LHCN-M2 (cell line): Measurements from ENCODE around the gene ANO10. TPM values are rescaled to one million over a fixed set of nuclear protein-coding genes. Genes with fewer than 3 reads are reported as not detected.

Source experiments
- DNase-seq: peaks from one replicate; pipeline ENCODE4 v3.0.0-alpha.2; 2012; ENCODE audit warnings: low read depth
- total RNA-seq: library from RNA; depleted of rRNA; stranded (reverse); fragments of >200 nt; gene quantifications from 2 replicates; pipeline ENCODE4 v1.2.3, GENCODE V29; 2014

ANO10 gene
- total RNA-seq, 1 experiment from 2014 or later = 50.9 TPM

DNA sequence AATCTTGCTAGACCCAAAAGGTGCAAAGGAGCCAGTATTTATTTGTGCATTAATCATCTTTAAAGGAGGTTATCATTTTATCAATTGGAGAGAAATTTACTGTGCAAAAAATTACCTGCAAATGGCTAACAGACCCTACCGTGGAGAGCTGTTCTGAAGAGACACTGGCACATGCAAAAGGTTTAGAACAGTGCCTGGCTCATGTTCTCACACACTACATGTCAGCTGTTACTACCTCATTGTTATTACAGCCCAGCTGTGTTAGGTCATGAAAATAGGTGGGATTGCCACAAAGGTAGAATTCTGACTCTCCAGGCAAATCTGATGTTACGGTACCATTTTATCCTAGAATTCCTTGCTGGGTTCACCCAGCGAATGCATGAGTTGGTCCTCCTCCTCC lies 198.2 kb downstream of the ANO10 start:
- no peak for DNase-seq

DNA sequence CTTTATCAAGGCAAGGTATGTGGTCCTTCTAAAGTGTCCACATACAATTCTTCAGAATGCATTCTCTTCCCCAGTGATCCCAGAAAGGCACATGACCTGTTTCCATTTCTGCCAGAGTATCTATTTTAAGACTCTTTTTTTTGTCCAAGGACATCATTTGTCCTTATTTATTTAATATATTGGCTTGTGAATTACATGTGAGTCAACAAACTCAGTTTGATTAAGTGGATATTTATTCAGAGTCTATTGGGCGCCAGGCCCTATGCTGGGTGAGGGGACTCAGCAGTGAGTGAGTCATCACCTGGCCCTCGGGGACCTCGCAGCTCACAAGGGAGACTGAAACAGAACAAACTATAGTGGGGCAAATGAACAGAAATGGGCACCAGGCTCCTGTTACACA lies 198.7 kb downstream of the ANO10 start:
- DNase-seq = peak; percentile 15

- DNase-seq = no peak
Measured at GRCh38 chr3:43418601-43419272, 203.1 kb downstream of the ANO10 start.

- no peak for DNase-seq
Measured at GRCh38 chr3:43417133-43417532, 204.7 kb downstream of the ANO10 start.

DNA sequence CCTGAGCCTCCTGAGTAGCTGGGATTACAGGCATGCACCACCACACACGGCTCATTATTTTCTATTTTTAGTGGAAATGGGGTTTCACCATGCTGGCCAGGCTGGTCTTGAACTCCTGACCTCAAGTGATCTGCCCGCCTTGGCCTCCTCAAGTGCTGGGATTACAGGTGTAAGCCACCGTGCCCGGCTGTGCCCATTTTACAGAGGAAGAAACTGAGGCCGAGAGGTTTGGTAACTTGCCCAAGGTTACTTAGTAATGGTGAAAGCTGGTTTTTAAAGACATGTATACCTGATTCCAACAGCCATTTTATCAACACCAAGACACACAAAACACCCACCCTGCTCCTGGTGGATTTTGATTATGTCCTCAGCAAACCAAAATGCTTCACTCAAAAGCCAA lies 206.7 kb downstream of the ANO10 start:
- no peak for DNase-seq

- DNase-seq = no peak
Measured at GRCh38 chr3:43413676-43414368, 208.0 kb downstream of the ANO10 start.

DNA sequence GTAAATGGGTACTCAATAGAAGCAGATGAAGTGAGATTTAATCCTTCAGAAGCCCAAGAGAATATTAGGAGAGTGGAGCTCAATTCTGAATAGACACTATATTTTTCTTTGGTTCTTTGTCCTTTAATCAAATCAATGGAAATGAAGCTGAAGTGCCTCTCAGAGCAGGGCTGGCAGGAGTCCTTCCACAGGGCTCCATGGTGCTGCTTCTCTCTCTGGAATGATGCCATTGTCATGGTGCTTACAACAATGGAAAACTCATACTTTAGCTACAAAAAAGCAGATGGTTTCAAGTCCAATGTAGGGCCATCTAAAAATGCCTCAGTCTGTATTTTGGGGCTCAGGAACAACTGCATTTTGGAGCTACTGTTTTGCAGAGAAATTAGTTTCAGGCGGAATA lies 210.4 kb downstream of the ANO10 start:
- no peak for DNase-seq

GRCh38 chr3:43410592-43410991 lies 211.2 kb downstream of the ANO10 start:
- no peak for DNase-seq

- DNase-seq = no peak
Measured at GRCh38 chr3:43409506-43409905, 212.3 kb downstream of the ANO10 start.

- DNase-seq = no peak
Measured at GRCh38 chr3:43406643-43407023, 215.2 kb downstream of the ANO10 start.

- DNase-seq = peak; percentile 91
Measured at GRCh38 chr3:43405888-43406642, 215.7 kb downstream of the ANO10 start.

GRCh38 chr3:43400781-43401730 lies 220.8 kb downstream of the ANO10 start:
- DNase-seq = no peak

GRCh38 chr3:43400167-43400566 lies 221.6 kb downstream of the ANO10 start:
- DNase-seq = no peak

DNA sequence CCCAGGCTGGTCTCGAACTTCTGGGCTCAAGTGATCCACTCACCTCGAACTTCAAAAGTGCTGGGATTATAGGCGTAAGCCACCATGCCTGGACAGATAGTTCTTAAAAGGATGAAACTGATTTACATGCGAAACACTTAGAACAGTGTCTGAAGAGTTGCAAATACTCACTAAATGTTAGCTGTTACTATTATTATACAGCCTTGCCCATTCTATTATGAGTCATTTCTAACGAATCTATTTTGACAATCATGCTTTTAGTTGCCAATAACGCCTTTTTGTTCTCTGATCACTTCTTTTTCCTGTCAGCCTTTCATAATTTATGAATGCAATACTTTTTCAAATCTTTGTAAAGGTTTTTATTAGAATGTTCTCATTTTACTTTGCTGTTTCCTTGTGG lies 222.8 kb downstream of the ANO10 start:
- no peak for DNase-seq

- peak; percentile 14 for DNase-seq
Measured at GRCh38 chr3:43394041-43394554, 227.7 kb downstream of the ANO10 start.

- DNase-seq = no peak
Measured at GRCh38 chr3:43391621-43392020, 230.2 kb downstream of the ANO10 start.

- peak; percentile 29 for DNase-seq
Measured at GRCh38 chr3:43390255-43390588, 231.6 kb downstream of the ANO10 start.

- peak; percentile 90 for DNase-seq
Measured at GRCh38 chr3:43389388-43390254, 232.2 kb downstream of the ANO10 start.

DNA sequence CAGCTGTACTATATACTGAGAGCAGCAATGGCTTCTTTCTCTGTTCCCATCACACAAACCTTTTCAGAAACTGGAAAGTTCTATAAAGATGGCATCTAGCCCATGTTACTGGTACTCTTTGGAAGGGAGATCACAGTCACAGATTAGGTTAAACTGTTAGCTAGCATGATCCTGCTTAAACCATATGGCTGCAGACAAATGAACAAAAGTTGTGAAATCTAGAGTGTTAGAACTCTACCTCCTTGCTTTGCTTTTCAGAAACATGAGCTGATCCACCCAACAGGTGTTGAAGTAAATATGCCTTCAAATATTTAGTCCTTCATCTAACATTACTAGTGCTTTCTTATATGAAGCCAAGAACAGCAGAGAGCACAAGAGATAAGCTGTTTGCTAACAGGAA lies 232.9 kb downstream of the ANO10 start:
- DNase-seq = peak; percentile 41

GRCh38 chr3:43388175-43388574 lies 233.6 kb downstream of the ANO10 start:
- DNase-seq = no peak
